Breast epithelium (tissue), 4 donors: ENCODE measurements around the gene SPEM2. TPM values are rescaled to one million over a fixed set of nuclear protein-coding genes. Genes with fewer than 3 reads are reported as not detected.

Experiments
- DNase-seq, 2 donors: peaks; one replicate each; pipeline ENCODE4 v3.0.0-alpha.2; 2019; ENCODE audit warnings: low spot score in 2 of 2
- H3K27ac ChIP-seq, 2 donors: fragments of 200-600 bp; sonication (generic) in 1 of 2; one replicate each; pipeline ENCODE4 v1.5.1; 2016 to 2019; ENCODE audit warnings: mild to moderate bottlenecking in 1 of 2
- H3K27me3 ChIP-seq, 2 donors: fragments of 200-600 bp; sonication (generic) in 1 of 2; one replicate each; pipeline versions ENCODE4 v1.5.1 to v1.6.0; 2017 to 2019; ENCODE audit warnings: control low read depth in 1 of 2, mild to moderate bottlenecking in 1 of 2
- H3K36me3 ChIP-seq: fragments of 200-600 bp; one replicate; pipeline ENCODE4 v1.5.1; 2019
- H3K4me1 ChIP-seq, 2 donors: fragments of 200-600 bp; sonication (generic); one replicate each; pipeline ENCODE4 v1.5.1; 2016 to 2019; ENCODE audit warnings: control low read depth in 1 of 2
- H3K4me3 ChIP-seq, 3 donors: fragments of 200-600 bp; sonication (generic); 1 replicate in 2 of 3; 2 replicates in 1 of 3; pipeline ENCODE4 v1.5.1; 2016 to 2019; ENCODE audit warnings: mild to moderate bottlenecking in 3 of 3, moderate library complexity in 2 of 3
- H3K9me3 ChIP-seq, 2 donors: fragments of 200-600 bp; sonication (generic) in 1 of 2; one replicate each; pipeline ENCODE4 v1.5.1; 2016 to 2019; ENCODE audit warnings: control low read depth in 1 of 2
- CTCF ChIP-seq, 3 donors: fragments of 450-650 bp; IDR thresholded peaks; one replicate each; pipeline ENCODE4 v1.5.1; 2016 to 2017; ENCODE audit warnings: antibody characterized with exemption in 3 of 3, mild to moderate bottlenecking in 3 of 3, moderate library complexity in 3 of 3
- POLR2A ChIP-seq: fragments of 450-650 bp; IDR thresholded peaks from one replicate; pipeline ENCODE4 v1.6.1; 2016; ENCODE audit warnings: antibody characterized with exemption, mild to moderate bottlenecking, moderate library complexity
- POLR2AphosphoS5 ChIP-seq, 3 donors: sonication (generic); formaldehyde crosslinking; IDR thresholded peaks; one replicate each; pipeline ENCODE4 v1.6.1; 2017; ENCODE audit warnings: antibody characterized with exemption in 3 of 3
- intact Hi-C: fragments of 100-400 bp; cut with DNase I; formaldehyde crosslinking; loops from one replicate; pipeline ENCODE4 v1.15.1; 2023; ENCODE audit warnings: low total_unique reads
- total RNA-seq, 3 donors: library from RNA; depleted of rRNA; stranded (reverse); fragments of >200 nt; gene quantifications; one replicate each; pipeline ENCODE4 v1.1.0, GENCODE V29; 2016

The SPEM2 gene
- total RNA-seq, 3 donors from 2014 or later: not detected

DNA sequence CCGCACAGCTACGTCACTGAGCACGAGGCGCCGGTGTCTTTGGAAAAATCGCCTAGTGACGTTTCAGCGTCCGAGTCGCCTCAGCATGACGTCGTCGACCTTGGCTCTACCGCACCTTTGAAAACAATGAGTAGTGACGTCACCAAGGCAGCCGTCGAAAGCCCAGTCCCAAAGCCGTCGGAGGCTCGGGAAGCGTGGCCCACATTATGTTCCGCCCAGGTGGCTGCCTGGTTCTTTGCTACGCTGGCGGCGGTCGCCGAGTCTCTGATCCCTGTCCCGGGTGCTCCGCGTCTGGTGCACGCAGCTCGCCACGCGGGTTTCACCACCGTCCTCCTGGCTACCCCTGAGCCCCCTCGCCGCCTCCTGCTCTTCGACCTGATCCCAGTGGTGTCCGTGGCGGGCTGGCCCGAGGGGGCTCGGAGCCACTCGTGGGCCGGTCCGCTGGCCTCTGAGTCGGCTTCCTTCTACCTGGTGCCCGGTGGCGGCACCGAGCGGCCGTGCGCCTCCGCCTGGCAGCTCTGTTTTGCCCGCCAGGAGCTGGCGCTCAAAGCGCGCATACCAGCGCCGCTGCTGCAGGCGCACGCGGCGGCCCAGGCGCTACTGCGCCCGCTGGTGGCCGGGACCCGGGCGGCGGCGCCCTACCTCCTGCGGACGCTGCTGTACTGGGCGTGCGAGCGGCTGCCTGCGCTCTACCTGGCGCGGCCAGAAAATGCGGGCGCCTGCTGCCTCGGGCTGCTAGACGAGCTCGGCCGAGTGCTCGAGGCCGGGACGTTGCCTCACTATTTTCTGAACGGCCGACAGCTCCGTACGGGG is 11.3 kb downstream of the SPEM2 start:
- intact Hi-C loops: loop anchor here (10.0 kb wide), 2 partner anchors 48 to 82 kb away; partner anchors contain the start of genes KCTD11, POLR2A, SLC35G6 and TMEM95
- peak; percentile 81 to 82 for DNase-seq
- Histone ChIP-seq H3K4me1 (peaks cover 8 to 21% of the 10 kb centered on the region in 2 donors), H3K9me3 (no peaks in the 10 kb centered on the region), H3K27ac (peak overlapping the region; percentile 91 to 93), H3K4me3 (peak overlapping the region; percentile 26 to 81 (median 62)), H3K36me3 (no peaks in the 10 kb centered on the region), H3K27me3 (no peaks in the 10 kb centered on the region)
- TF ChIP-seq CTCF (IDR thresholded peaks at IDR 0.05) (peak; percentile 57 to 89 (median 59)), POLR2AphosphoS5 (IDR thresholded peaks at IDR 0.05) (peak in 2 of 3 donors; percentile 56 to 61), POLR2A (no peak)

DNA sequence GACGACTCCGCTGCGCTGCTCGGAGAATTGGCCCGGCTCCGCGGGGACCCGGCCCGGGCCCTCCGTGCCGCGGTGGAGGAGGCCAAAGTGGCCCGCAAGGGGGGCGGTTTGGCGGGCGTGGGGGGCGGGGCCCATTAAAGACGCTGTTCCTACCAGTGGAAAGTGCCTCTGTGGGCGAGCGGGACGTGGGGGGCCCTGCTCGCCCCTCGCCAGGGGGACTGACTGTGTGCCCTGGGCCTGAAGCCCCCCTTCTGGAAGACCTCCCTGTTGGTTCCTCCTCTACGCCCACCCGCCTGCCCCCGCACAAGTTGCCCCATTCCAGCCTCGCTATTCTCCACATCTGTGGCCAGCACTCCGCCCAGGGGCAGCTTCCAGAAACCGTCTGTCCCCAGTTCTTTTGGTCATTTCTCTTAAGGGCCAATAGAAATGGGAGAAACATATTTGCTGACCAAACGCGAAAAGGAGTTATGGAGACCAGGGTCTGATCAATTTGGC is 12.0 kb downstream of the SPEM2 start:
- TF ChIP-seq CTCF (IDR thresholded peaks at IDR 0.05): no peak
- no peak for TF ChIP-seq POLR2A
- TF ChIP-seq POLR2AphosphoS5 (IDR thresholded peaks at IDR 0.05): no peak
- H3K27ac ChIP-seq: peak overlapping the region; percentile 91 to 93
- H3K4me3 ChIP-seq: peak overlapping the region; percentile 26 to 81 (median 62)
- H3K4me1 ChIP-seq: peaks cover 8 to 21% of the 10 kb centered on the region in 2 donors
- DNase-seq: no peak
- no peaks in the 10 kb centered on the region for H3K36me3 ChIP-seq
- no peaks in the 10 kb centered on the region for H3K9me3 ChIP-seq
- intact Hi-C loops: loop anchor here (10.0 kb wide), 2 partner anchors 47 to 83 kb away; partner anchors contain the start of genes KCTD11, POLR2A, SLC35G6 and TMEM95
- H3K27me3 ChIP-seq: no peaks in the 10 kb centered on the region

- H3K9me3 ChIP-seq: no peaks in the 10 kb centered on the region
- H3K27me3 ChIP-seq: no peaks in the 10 kb centered on the region
- peak overlapping the region; percentile 36 to 81 (median 62) for H3K4me3 ChIP-seq
- no peaks in the 10 kb centered on the region for H3K36me3 ChIP-seq
- intact Hi-C loops: loop anchor here (10.0 kb wide), 2 partner anchors 47 to 83 kb away; partner anchors contain the start of genes KCTD11, POLR2A, SLC35G6 and TMEM95
- peak; percentile 73 to 74 for DNase-seq
- H3K27ac ChIP-seq: peak overlapping the region; percentile 91 to 93
- peaks cover 8 to 21% of the 10 kb centered on the region in 2 donors for H3K4me1 ChIP-seq
- TF ChIP-seq CTCF (IDR thresholded peaks at IDR 0.05): no peak
- peak in 1 of 3 donors; percentile 37 for TF ChIP-seq POLR2AphosphoS5 (IDR thresholded peaks at IDR 0.05)
- no peak for TF ChIP-seq POLR2A
Observed at GRCh38 chr17:7437950-7438614, 12.7 kb downstream of the SPEM2 start.

GRCh38 chr17:7438656-7439460 is 13.4 kb downstream of the SPEM2 start:
- Histone ChIP-seq H3K36me3 (no peaks in the 10 kb centered on the region), H3K27me3 (no peaks in the 10 kb centered on the region), H3K27ac (peak overlapping the region in 1 of 2 donors; percentile 91), H3K4me1 (peaks cover 8 to 21% of the 10 kb centered on the region in 2 donors), H3K9me3 (no peaks in the 10 kb centered on the region), H3K4me3 (peak overlapping the region; percentile 36 to 81 (median 62))
- no peak for DNase-seq
- TF ChIP-seq POLR2A (no peak), POLR2AphosphoS5 (IDR thresholded peaks at IDR 0.05) (no peak), CTCF (IDR thresholded peaks at IDR 0.05) (no peak)
- intact Hi-C loops: loop anchor here (10.0 kb wide), 2 partner anchors 46 to 84 kb away; partner anchors contain the start of genes KCTD11, POLR2A, SLC35G6 and TMEM95
